NCI-H2107 (cell line): Measurements from ENCODE around the gene NR3C2.
"Not testable (repeated sequence)": the region's sequence is repeated elsewhere in the genome, so short reads cannot be mapped to it uniquely, and the experiment has no call there.

Experiments
- DNase-seq: peaks from one replicate; lab custom pipeline; 2025; lab: John Stamatoyannopoulos, UW

Gene NR3C2

GRCh38 chr4:148216866-148217814, 225.1 kb downstream of the NR3C2 start:
- no peak for DNase-seq

GRCh38 chr4:148216321-148216720, 225.9 kb downstream of the NR3C2 start:
- DNase-seq, result no peak

GRCh38 chr4:148215202-148215601, 227.0 kb downstream of the NR3C2 start:
- DNase-seq, result no peak

- DNase-seq, result no peak
Observed at GRCh38 chr4:148214529-148215166, 227.6 kb downstream of the NR3C2 start.

- no peak for DNase-seq
Observed at GRCh38 chr4:148211533-148211932, 230.7 kb downstream of the NR3C2 start.

- no peak for DNase-seq
Observed at GRCh38 chr4:148210661-148211060, 231.6 kb downstream of the NR3C2 start.

GRCh38 chr4:148207068-148207467, 235.1 kb downstream of the NR3C2 start:
- no peak for DNase-seq

GRCh38 chr4:148205476-148205875, 236.7 kb downstream of the NR3C2 start:
- DNase-seq, result no peak

GRCh38 chr4:148204892-148205291, 237.3 kb downstream of the NR3C2 start:
- DNase-seq, result no peak

- no peak for DNase-seq
Observed at GRCh38 chr4:148204171-148204570, 238.0 kb downstream of the NR3C2 start.

GRCh38 chr4:148203056-148203898, 238.9 kb downstream of the NR3C2 start:
- no peak for DNase-seq

GRCh38 chr4:148200960-148201359, 241.3 kb downstream of the NR3C2 start:
- DNase-seq, result no peak

- no peak for DNase-seq
Observed at GRCh38 chr4:148196164-148196563, 246.1 kb downstream of the NR3C2 start.

- DNase-seq, result no peak
Observed at GRCh38 chr4:148192526-148192925, 249.7 kb downstream of the NR3C2 start.

GRCh38 chr4:148187454-148188222, 254.6 kb downstream of the NR3C2 start:
- DNase-seq, result not testable (repeated sequence)

GRCh38 chr4:148184922-148185321, 257.3 kb downstream of the NR3C2 start:
- DNase-seq, result no peak

GRCh38 chr4:148182230-148182911, 259.8 kb downstream of the NR3C2 start:
- DNase-seq, result no peak

GRCh38 chr4:148173397-148174017, 268.7 kb downstream of the NR3C2 start:
- DNase-seq, result no peak

GRCh38 chr4:148171596-148171995, 270.6 kb downstream of the NR3C2 start:
- DNase-seq, result no peak
